Measurements from ENCODE around the gene CCDC85A. TPM values are rescaled to one million over a fixed set of nuclear protein-coding genes. Genes with fewer than 3 reads are reported as not detected.

Gene CCDC85A
- total and polyA plus RNA-seq, 10 donors, result 0.07 to 2.6 (median 0.77) TPM

- WGBS, 5 donors, result 84 to 94% (median 89%) methylated on average over 2 of the region's 2 CpGs
- Histone ChIP-seq H3K4me3 (no peak overlapping the region), H3K27me3 (replicated peaks in 1 of 7) (no peaks in the 10 kb centered on the region), H3K27ac (no peak overlapping the region), H3K9me3 (no peaks in the 10 kb centered on the region), H3K4me1 (no peaks in the 10 kb centered on the region), H3K36me3 (no peaks in the 10 kb centered on the region)
- TF ChIP-seq POLR2A (IDR thresholded peaks at IDR 0.05) (no peak), POLR2AphosphoS5 (IDR thresholded peaks at IDR 0.05) (no peak)
- TF ChIP-seq, protein P1, sequence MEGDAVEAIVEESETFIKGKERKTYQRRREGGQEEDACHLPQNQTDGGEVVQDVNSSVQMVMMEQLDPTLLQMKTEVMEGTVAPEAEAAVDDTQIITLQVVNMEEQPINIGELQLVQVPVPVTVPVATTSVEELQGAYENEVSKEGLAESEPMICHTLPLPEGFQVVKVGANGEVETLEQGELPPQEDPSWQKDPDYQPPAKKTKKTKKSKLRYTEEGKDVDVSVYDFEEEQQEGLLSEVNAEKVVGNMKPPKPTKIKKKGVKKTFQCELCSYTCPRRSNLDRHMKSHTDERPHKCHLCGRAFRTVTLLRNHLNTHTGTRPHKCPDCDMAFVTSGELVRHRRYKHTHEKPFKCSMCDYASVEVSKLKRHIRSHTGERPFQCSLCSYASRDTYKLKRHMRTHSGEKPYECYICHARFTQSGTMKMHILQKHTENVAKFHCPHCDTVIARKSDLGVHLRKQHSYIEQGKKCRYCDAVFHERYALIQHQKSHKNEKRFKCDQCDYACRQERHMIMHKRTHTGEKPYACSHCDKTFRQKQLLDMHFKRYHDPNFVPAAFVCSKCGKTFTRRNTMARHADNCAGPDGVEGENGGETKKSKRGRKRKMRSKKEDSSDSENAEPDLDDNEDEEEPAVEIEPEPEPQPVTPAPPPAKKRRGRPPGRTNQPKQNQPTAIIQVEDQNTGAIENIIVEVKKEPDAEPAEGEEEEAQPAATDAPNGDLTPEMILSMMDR (IDR thresholded peaks at IDR 0.05 in 8 of 11, conservative IDR thresholded peaks at IDR 0.05 in 3 of 11), result no peak
- intact Hi-C loops (cut with DNase I; ENCODE audit: low total_unique reads), result no loop called here
- DNase-seq, result no peak
These were observed 80.1 kb downstream of the CCDC85A start for GRCh38 chr2:56263876-56264275.

DNA sequence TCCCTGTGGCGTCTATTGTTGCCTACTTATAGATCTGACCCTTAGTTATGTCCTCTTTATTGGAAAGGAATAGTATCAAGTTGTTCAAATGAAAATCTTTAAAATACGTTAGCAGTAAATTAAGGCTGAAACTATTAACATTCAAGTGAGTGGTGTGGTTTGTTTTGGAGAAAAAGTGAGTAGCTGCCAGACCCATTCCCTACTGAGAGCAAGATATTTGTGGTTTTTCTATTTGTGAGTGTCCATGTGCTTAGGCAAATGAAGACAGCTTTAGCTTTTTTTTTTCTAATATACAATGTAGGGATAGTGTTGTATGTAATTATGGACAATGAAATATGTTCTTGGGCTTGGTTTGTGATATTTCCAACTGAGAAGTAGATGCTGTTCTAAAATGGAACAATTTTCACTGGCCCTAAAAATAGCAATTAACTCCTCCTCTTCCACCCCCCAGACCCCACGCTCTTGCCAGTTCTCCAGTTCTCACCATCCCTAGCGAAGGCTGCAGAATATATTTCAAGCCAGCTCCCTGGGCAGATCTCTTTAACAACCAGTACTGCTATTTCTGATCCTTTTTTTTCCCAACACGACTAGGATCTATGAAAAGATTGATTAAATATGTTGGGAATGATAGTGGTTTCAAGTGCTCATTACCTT lies 83.1 kb downstream of the CCDC85A start:
- DNase-seq, result no peak
- WGBS, 5 donors, result 75 to 84% (median 81%) methylated on average over 5 of the region's 5 CpGs
- TF ChIP-seq POLR2AphosphoS5 (IDR thresholded peaks at IDR 0.05) (no peak), POLR2A (IDR thresholded peaks at IDR 0.05) (no peak)
- TF ChIP-seq, protein P1 (IDR thresholded peaks at IDR 0.05 in 8 of 11, conservative IDR thresholded peaks at IDR 0.05 in 3 of 11), result no peak
- no peaks in the 10 kb centered on the region for H3K27me3 ChIP-seq (replicated peaks in 1 of 7)
- intact Hi-C loops (cut with DNase I; ENCODE audit: low total_unique reads), result no loop called here
- H3K36me3 ChIP-seq, result no peaks in the 10 kb centered on the region
- no peak overlapping the region for H3K27ac ChIP-seq
- no peaks in the 10 kb centered on the region for H3K4me1 ChIP-seq
- H3K9me3 ChIP-seq, result no peaks in the 10 kb centered on the region
- no peak overlapping the region for H3K4me3 ChIP-seq

DNA sequence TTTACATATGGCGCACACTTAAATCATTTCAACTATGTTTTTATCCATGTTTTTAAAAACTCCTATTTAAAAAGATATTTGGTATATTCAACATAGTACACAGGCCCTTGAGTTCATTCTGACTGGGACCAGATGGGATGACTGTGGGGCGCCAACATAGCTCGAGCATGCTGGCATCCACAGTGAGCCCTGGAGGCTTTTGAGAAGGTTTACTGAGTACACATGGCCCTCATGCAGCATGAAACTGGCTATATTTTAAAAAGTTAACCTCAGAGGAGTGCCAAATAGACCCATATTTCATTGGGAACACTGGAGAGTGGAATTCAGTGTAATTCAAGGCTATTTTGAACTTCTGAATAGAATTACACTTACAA lies 83.6 kb downstream of the CCDC85A start:
- no peaks in the 10 kb centered on the region for H3K9me3 ChIP-seq
- intact Hi-C loops (cut with DNase I; ENCODE audit: low total_unique reads), result no loop called here
- H3K4me3 ChIP-seq, result no peak overlapping the region
- DNase-seq, result no peak
- H3K27me3 ChIP-seq (replicated peaks in 1 of 7), result no peaks in the 10 kb centered on the region
- no peak overlapping the region for H3K27ac ChIP-seq
- TF ChIP-seq, protein P1 (IDR thresholded peaks at IDR 0.05 in 8 of 11, conservative IDR thresholded peaks at IDR 0.05 in 3 of 11), result no peak
- TF ChIP-seq POLR2AphosphoS5 (IDR thresholded peaks at IDR 0.05), result no peak
- TF ChIP-seq POLR2A (IDR thresholded peaks at IDR 0.05), result no peak
- no peaks in the 10 kb centered on the region for H3K36me3 ChIP-seq
- H3K4me1 ChIP-seq, result no peaks in the 10 kb centered on the region
- WGBS, 5 donors, result 91 to 95% (median 93%) methylated on average over 3 of the region's 3 CpGs

DNA sequence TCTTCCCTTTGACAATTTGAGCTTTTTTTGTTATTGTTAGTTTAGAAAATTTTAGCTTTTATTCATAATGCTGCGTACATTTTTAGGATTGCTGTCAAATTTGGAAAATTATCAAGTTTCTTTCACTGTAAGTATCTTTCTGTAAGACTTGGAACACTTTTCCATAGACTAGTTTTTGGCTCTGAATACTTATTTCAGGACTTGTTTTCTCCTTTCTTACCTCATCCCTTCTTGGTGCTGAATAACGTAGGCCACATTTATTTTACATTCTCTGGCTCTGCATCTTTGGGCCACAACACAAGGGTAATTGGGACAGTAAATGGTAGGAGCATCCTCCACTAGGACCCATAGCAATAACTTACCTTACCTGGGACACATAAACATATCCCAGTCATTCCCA lies 85.1 kb downstream of the CCDC85A start:
- no peak overlapping the region for H3K27ac ChIP-seq
- 69 to 89% (median 81%) methylated on average over 2 of the region's 2 CpGs for WGBS, 5 donors

More for the DNA sequence above, 85.1 kb downstream of the CCDC85A start:
- TF ChIP-seq POLR2AphosphoS5 (IDR thresholded peaks at IDR 0.05), result no peak
- TF ChIP-seq, protein P1 (IDR thresholded peaks at IDR 0.05 in 8 of 11, conservative IDR thresholded peaks at IDR 0.05 in 3 of 11), result no peak
- no peak for TF ChIP-seq POLR2A (IDR thresholded peaks at IDR 0.05)
- Histone ChIP-seq H3K27me3 (replicated peaks in 1 of 7) (no peaks in the 10 kb centered on the region), H3K36me3 (no peaks in the 10 kb centered on the region), H3K4me3 (no peak overlapping the region), H3K4me1 (no peaks in the 10 kb centered on the region), H3K9me3 (no peaks in the 10 kb centered on the region)
- DNase-seq, result no peak
- intact Hi-C loops (cut with DNase I; ENCODE audit: low total_unique reads), result no loop called here

All from spleen (tissue), 11 donors.